Stomach (tissue), 9 donors: ENCODE measurements around the gene HS6ST2. TPM values are rescaled to one million over a fixed set of nuclear protein-coding genes. Genes with fewer than 3 reads are reported as not detected.

Source experiments
- DNase-seq, 2 donors: peaks; one replicate each; pipeline versions ENCODE4 v3.0.0 to v3.0.0-alpha.2; 2013 to 2019
- H3K27ac ChIP-seq, 5 donors: fragments of 200-600 bp in 4 of 5; sonication (generic) in 4 of 5; one replicate each; pipeline ENCODE4 v1.5.1; 2013 to 2019; ENCODE audit warnings: mild to moderate bottlenecking in 1 of 5, moderate library complexity in 1 of 5
- H3K27me3 ChIP-seq, 3 donors: fragments of 200-600 bp; sonication (generic); one replicate each; pipeline ENCODE4 v1.5.1; 2017 to 2019; ENCODE audit warnings: mixed run types in 1 of 3
- H3K36me3 ChIP-seq, 4 donors: fragments of 200-600 bp; sonication (generic); 1 replicate in 3 of 4; 2 replicates in 1 of 4; pipeline ENCODE4 v1.5.1; 2016 to 2019
- H3K4me1 ChIP-seq, 4 donors: fragments of 200-600 bp; sonication (generic); one replicate each; pipeline ENCODE4 v1.5.1; 2016 to 2019
- H3K4me3 ChIP-seq, 4 donors: fragments of 200-600 bp; sonication (generic) in 3 of 4; one replicate each; pipeline ENCODE4 v1.5.1; 2016 to 2019; ENCODE audit warnings: mild to moderate bottlenecking in 1 of 4
- H3K9me3 ChIP-seq, 4 donors: fragments of 200-600 bp; sonication (generic); one replicate each; pipeline ENCODE4 v1.5.1; 2016 to 2019
- CTCF ChIP-seq, 7 experiments: fragments of 450-650 bp in 4 of 7; fragments of 200-600 bp in 3 of 7; sonication (generic) in 3 of 7; IDR thresholded peaks; one replicate each; pipeline ENCODE4 v1.5.1; 2016 to 2019; ENCODE audit warnings: antibody characterized with exemption in 7 of 7, control low read depth in 2 of 7, mild to moderate bottlenecking in 1 of 7
- EP300 ChIP-seq: sonication (generic); formaldehyde crosslinking; IDR thresholded peaks from one replicate; pipeline ENCODE4 v1.6.1; 2017; ENCODE audit warnings: antibody characterized with exemption
- POLR2A ChIP-seq, 4 donors: fragments of 450-650 bp; IDR thresholded peaks; one replicate each; pipeline ENCODE4 v1.6.1; 2016; ENCODE audit warnings: antibody characterized with exemption in 4 of 4, control low read depth in 2 of 4, mild to moderate bottlenecking in 1 of 4, moderate library complexity in 1 of 4
- POLR2AphosphoS5 ChIP-seq, 3 donors: sonication (generic); formaldehyde crosslinking; IDR thresholded peaks; one replicate each; pipeline ENCODE4 v1.6.1; 2016; ENCODE audit warnings: antibody characterized with exemption in 3 of 3
- WGBS, 5 donors: extraction: QIAGEN DNeasy Blood & Tissue Kit in 3 of 5; methylation state at CpG; one replicate each; pipeline versions ENCODE4 v1.1.5 to v1.1.7; 2013 to 2018; 5-methylcytosine and 5-hydroxymethylcytosine counted together
- intact Hi-C: fragments of 100-400 bp; cut with DNase I; formaldehyde crosslinking; loops from one replicate; pipeline ENCODE4 v1.15.1; 2023; ENCODE audit warnings: low total_unique reads
- polyA plus RNA-seq, 3 donors: library from polyadenylated mRNA; stranded (reverse); fragments of 200-250 nt; gene quantifications; one replicate each; pipeline ENCODE4 v1.2.3, GENCODE V29; 2013
- total RNA-seq, 5 donors: library from RNA; depleted of rRNA; stranded (reverse); fragments of >200 nt; gene quantifications; one replicate each; pipeline versions ENCODE4 v1.1.0 to v1.2.3, GENCODE V29; 2014 to 2016
- donor health status: healthy with polysubstance abuse.
- donor health status: Bipolar disorder and iron deficiency.
- donor health status: healthy.

Gene HS6ST2
- total and polyA plus RNA-seq, 8 donors = 0.25 to 4.0 (median 0.89) TPM; not detected in 1

- no peaks in the 10 kb centered on the region for H3K9me3 ChIP-seq
- no peaks in the 10 kb centered on the region for H3K4me1 ChIP-seq
- no peak overlapping the region for H3K27ac ChIP-seq
- DNase-seq = peak in 1 of 2 donors; percentile 17
- peaks cover 0 to 11% (median 0%) of the 10 kb centered on the region in 3 donors for H3K27me3 ChIP-seq
- no peak overlapping the region for H3K4me3 ChIP-seq
- H3K36me3 ChIP-seq = no peaks in the 10 kb centered on the region
- no peak for TF ChIP-seq POLR2AphosphoS5 (IDR thresholded peaks at IDR 0.05)
- TF ChIP-seq CTCF (IDR thresholded peaks at IDR 0.05) = no peak
- TF ChIP-seq POLR2A (IDR thresholded peaks at IDR 0.05) = no peak
- TF ChIP-seq EP300 = no peak
- intact Hi-C loops = no loop called here
Measured at GRCh38 chrX:132639446-132639845, 319.0 kb downstream of the HS6ST2 start.

GRCh38 chrX:132638313-132638712 is 320.1 kb downstream of the HS6ST2 start:
- Histone ChIP-seq H3K36me3 (no peaks in the 10 kb centered on the region), H3K27me3 (peaks cover 0 to 6% (median 0%) of the 10 kb centered on the region in 3 donors), H3K4me3 (no peak overlapping the region), H3K4me1 (no peaks in the 10 kb centered on the region), H3K27ac (no peak overlapping the region), H3K9me3 (no peaks in the 10 kb centered on the region)
- intact Hi-C loops = no loop called here
- TF ChIP-seq CTCF (IDR thresholded peaks at IDR 0.05) (no peak), POLR2AphosphoS5 (IDR thresholded peaks at IDR 0.05) (no peak), EP300 (no peak), POLR2A (IDR thresholded peaks at IDR 0.05) (no peak)
- DNase-seq = no peak
- 50 to 86% (median 57%) methylated on average over 1 of the region's 1 CpG for WGBS, 5 donors

- intact Hi-C loops = no loop called here
Measured at GRCh38 chrX:132636080-132636479, 322.3 kb downstream of the HS6ST2 start.

GRCh38 chrX:132634521-132634920 is 323.9 kb downstream of the HS6ST2 start:
- Histone ChIP-seq H3K27ac (no peak overlapping the region), H3K4me1 (no peaks in the 10 kb centered on the region), H3K27me3 (peaks cover 0 to 13% (median 0%) of the 10 kb centered on the region in 3 donors), H3K36me3 (no peaks in the 10 kb centered on the region), H3K4me3 (no peak overlapping the region), H3K9me3 (no peaks in the 10 kb centered on the region)
- 38 to 60% (median 50%) methylated on average over 1 of the region's 1 CpG for WGBS, 5 donors
- TF ChIP-seq EP300 (no peak), CTCF (IDR thresholded peaks at IDR 0.05) (no peak), POLR2AphosphoS5 (IDR thresholded peaks at IDR 0.05) (no peak), POLR2A (IDR thresholded peaks at IDR 0.05) (no peak)
- no peak for DNase-seq
- intact Hi-C loops = no loop called here

More at GRCh38 chrX:132636080-132636479, 322.3 kb downstream of the HS6ST2 start:
- peaks cover 0 to 5% (median 0%) of the 10 kb centered on the region in 3 donors for H3K27me3 ChIP-seq
- no peak overlapping the region for H3K4me3 ChIP-seq
- H3K9me3 ChIP-seq = no peaks in the 10 kb centered on the region
- TF ChIP-seq POLR2AphosphoS5 (IDR thresholded peaks at IDR 0.05) (no peak), CTCF (IDR thresholded peaks at IDR 0.05) (no peak), POLR2A (IDR thresholded peaks at IDR 0.05) (no peak), EP300 (no peak)
- DNase-seq = no peak
- WGBS, 5 donors = 41 to 73% (median 53%) methylated on average over 3 of the region's 3 CpGs
- H3K27ac ChIP-seq = no peak overlapping the region
- H3K36me3 ChIP-seq = no peaks in the 10 kb centered on the region
- no peaks in the 10 kb centered on the region for H3K4me1 ChIP-seq
